PFSK-1 (cell line): ENCODE data around the gene VWA5B2.

Experiments
- POLR2AphosphoS5 ChIP-seq: IDR thresholded peaks from 2 replicates; pipeline ENCODE4 v1.6.1; 2012; ENCODE audit warnings: low read depth, mild to moderate bottlenecking, control low read depth, low read length, moderate library complexity
- SIN3A ChIP-seq: IDR thresholded peaks from 2 replicates; pipeline ENCODE4 v1.6.1; 2012; ENCODE audit warnings: mild to moderate bottlenecking, low read length, moderate library complexity, borderline replicate concordance; ENCODE audit not compliant: insufficient read depth
- TAF1 ChIP-seq: IDR thresholded peaks from 2 replicates; pipeline ENCODE4 v1.6.1; 2012; ENCODE audit warnings: low read length, control low read depth, borderline replicate concordance; ENCODE audit not compliant: insufficient read depth
- TF ChIP-seq, protein P1 (sequence below), 2 experiments: IDR thresholded peaks; 2 replicates each; pipeline versions ENCODE4 v1.6.1 to v1.8.0; 2011 to 2012; ENCODE audit warnings: low read depth in 2 of 2, low read length in 2 of 2, control low read depth in 1 of 2, inconsistent platforms in 1 of 2, mild to moderate bottlenecking in 1 of 2, moderate library complexity in 1 of 2; ENCODE audit not compliant: insufficient read depth in 1 of 2

DNA sequence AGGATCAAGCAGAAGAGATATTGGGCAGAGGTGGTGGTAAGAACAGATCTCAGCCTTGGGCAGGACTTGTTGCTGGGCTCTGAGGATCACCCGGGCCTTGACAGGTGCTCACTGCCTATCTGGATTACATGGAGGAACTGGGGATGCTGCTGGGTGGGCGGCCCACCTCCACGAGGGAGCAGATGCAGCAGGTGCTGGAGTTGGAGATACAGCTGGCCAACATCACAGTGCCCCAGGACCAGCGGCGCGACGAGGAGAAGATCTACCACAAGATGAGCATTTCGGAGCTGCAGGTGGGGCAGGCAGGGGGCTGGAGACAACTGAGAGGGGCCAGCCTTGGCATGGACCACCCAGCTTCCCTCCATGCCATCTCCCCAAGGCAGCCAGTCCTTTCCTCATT lies 54.3 kb downstream of the VWA5B2 start:
- TF ChIP-seq, protein P1, sequence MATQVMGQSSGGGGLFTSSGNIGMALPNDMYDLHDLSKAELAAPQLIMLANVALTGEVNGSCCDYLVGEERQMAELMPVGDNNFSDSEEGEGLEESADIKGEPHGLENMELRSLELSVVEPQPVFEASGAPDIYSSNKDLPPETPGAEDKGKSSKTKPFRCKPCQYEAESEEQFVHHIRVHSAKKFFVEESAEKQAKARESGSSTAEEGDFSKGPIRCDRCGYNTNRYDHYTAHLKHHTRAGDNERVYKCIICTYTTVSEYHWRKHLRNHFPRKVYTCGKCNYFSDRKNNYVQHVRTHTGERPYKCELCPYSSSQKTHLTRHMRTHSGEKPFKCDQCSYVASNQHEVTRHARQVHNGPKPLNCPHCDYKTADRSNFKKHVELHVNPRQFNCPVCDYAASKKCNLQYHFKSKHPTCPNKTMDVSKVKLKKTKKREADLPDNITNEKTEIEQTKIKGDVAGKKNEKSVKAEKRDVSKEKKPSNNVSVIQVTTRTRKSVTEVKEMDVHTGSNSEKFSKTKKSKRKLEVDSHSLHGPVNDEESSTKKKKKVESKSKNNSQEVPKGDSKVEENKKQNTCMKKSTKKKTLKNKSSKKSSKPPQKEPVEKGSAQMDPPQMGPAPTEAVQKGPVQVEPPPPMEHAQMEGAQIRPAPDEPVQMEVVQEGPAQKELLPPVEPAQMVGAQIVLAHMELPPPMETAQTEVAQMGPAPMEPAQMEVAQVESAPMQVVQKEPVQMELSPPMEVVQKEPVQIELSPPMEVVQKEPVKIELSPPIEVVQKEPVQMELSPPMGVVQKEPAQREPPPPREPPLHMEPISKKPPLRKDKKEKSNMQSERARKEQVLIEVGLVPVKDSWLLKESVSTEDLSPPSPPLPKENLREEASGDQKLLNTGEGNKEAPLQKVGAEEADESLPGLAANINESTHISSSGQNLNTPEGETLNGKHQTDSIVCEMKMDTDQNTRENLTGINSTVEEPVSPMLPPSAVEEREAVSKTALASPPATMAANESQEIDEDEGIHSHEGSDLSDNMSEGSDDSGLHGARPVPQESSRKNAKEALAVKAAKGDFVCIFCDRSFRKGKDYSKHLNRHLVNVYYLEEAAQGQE (IDR thresholded peaks at IDR 0.05; ENCODE audit: insufficient read depth in 1 of 2, low read depth in 2 of 2, low read length in 2 of 2), result no peak
- TF ChIP-seq POLR2AphosphoS5, result no peak
- no peak for TF ChIP-seq SIN3A
- TF ChIP-seq TAF1, result no peak
